ENCODE results near the gene LY6G6F.
A peak's percentile ranks its signal among the peaks of the same experiment; 100 is the strongest.
"Not testable (repeated sequence)": the region's sequence is repeated elsewhere in the genome, so short reads cannot be mapped to it uniquely, and the experiment has no call there.

Gene LY6G6F

GRCh38 chr6:31697555-31697954 lies 9.1 kb upstream of the LY6G6F start:
- intact Hi-C loops (cut with DNase I) = no loop called here
- DNase-seq = no peak

GRCh38 chr6:31700740-31701401 lies 5.8 kb upstream of the LY6G6F start:
- intact Hi-C loops (cut with DNase I) = no loop called here
- no peak for DNase-seq

- intact Hi-C loops (cut with DNase I) = no loop called here
- no peak for DNase-seq
These were observed 4.8 kb upstream of the LY6G6F start for GRCh38 chr6:31701666-31702404.

GRCh38 chr6:31702405-31702818 lies 4.3 kb upstream of the LY6G6F start:
- intact Hi-C loops (cut with DNase I) = no loop called here

GRCh38 chr6:31702819-31703716 lies 3.6 kb upstream of the LY6G6F start, which contains the start of gene ABHD16A:
ABHD16A (minus strand) TSS chr6:31703324; CDS start chr6:31703281, 43 bp downstream.
- intact Hi-C loops (cut with DNase I) = no loop called here
- peak; percentile 97 to 100 (median 99) for DNase-seq

More at GRCh38 chr6:31702405-31702818, 4.3 kb upstream of the LY6G6F start:
- DNase-seq = peak in 3 of 42 donors; percentile 26 to 50 (median 39)

- DNase-seq = no peak
- intact Hi-C loops (cut with DNase I) = no loop called here
These were observed 735 bp upstream of the LY6G6F start for GRCh38 chr6:31705931-31706330.

- no peak for DNase-seq
- intact Hi-C loops (cut with DNase I) = no loop called here
These were observed 1.0 kb downstream of the LY6G6F start for GRCh38 chr6:31707701-31708100.

- intact Hi-C loops (cut with DNase I) = no loop called here
- DNase-seq = no peak
These were observed 1.6 kb downstream of the LY6G6F start for GRCh38 chr6:31708224-31708623.

GRCh38 chr6:31709157-31709556 lies 2.5 kb downstream of the LY6G6F start:
- intact Hi-C loops (cut with DNase I); DNase-seq: not testable (repeated sequence)

GRCh38 chr6:31710523-31711219 lies 4.0 kb downstream of the LY6G6F start:
- intact Hi-C loops (cut with DNase I) = no loop called here
- DNase-seq = no peak

- DNase-seq = no peak
- intact Hi-C loops (cut with DNase I) = no loop called here
These were observed 4.6 kb downstream of the LY6G6F start for GRCh38 chr6:31711233-31711632.

- intact Hi-C loops (cut with DNase I) = no loop called here
- no peak for DNase-seq
These were observed 5.6 kb downstream of the LY6G6F start for GRCh38 chr6:31712296-31712695.

GRCh38 chr6:31713465-31713864 lies 6.8 kb downstream of the LY6G6F start:
- DNase-seq = no peak
- intact Hi-C loops (cut with DNase I) = no loop called here

- no peak for DNase-seq
- intact Hi-C loops (cut with DNase I) = no loop called here
These were observed 7.5 kb downstream of the LY6G6F start for GRCh38 chr6:31713991-31714684.

GRCh38 chr6:31715022-31715958 lies 8.6 kb downstream of the LY6G6F start, which contains the start of gene LY6G6D:
LY6G6D (plus strand) TSS chr6:31715348; CDS start chr6:31715356, 8 bp downstream.
- intact Hi-C loops (cut with DNase I) = no loop called here
- DNase-seq = no peak

GRCh38 chr6:31717499-31718222 lies 11.0 kb downstream of the LY6G6F start:
- DNase-seq = peak in 4 of 42 donors; percentile 29 to 52 (median 38)
- intact Hi-C loops (cut with DNase I) = no loop called here

GRCh38 chr6:31718265-31718664 lies 11.6 kb downstream of the LY6G6F start:
- intact Hi-C loops (cut with DNase I) = no loop called here
- DNase-seq = no peak

All from head of caudate nucleus (tissue), 42 donors.